Muscle layer of colon (tissue), 2 donors: ENCODE data around the gene NFATC1.

Experiments
- H3K27ac ChIP-seq: one replicate; pipeline ENCODE4 v1.7.0; 2013; ENCODE audit warnings: low read depth, mild to moderate bottlenecking, low read length, moderate library complexity
- H3K27me3 ChIP-seq, 2 donors: one replicate each; pipeline ENCODE4 v1.7.0; 2013; ENCODE audit warnings: low read length in 2 of 2, mild to moderate bottlenecking in 2 of 2; ENCODE audit not compliant: insufficient read depth in 2 of 2, control insufficient read depth in 1 of 2
- H3K36me3 ChIP-seq: one replicate; pipeline ENCODE4 v1.7.0; 2013; ENCODE audit warnings: mild to moderate bottlenecking, low read length; ENCODE audit not compliant: insufficient read depth
- H3K4me1 ChIP-seq: one replicate; pipeline ENCODE4 v1.7.0; 2013; ENCODE audit warnings: mild to moderate bottlenecking, low read length; ENCODE audit not compliant: insufficient read depth
- H3K4me3 ChIP-seq, 2 donors: one replicate each; pipeline ENCODE4 v1.7.0; 2013; ENCODE audit warnings: low read length in 2 of 2, low read depth in 1 of 2, mild to moderate bottlenecking in 1 of 2, moderate library complexity in 1 of 2
- H3K9ac ChIP-seq: one replicate; pipeline ENCODE4 v1.7.0; 2013; ENCODE audit warnings: low read length
- H3K9me3 ChIP-seq: one replicate; pipeline ENCODE4 v1.7.0; 2013; ENCODE audit warnings: mild to moderate bottlenecking, low read length
- donor health status: abdominal sarcoma.
- donor health status: Adenocarcinoma of cecum.

Gene NFATC1

GRCh38 chr18:79384834-79385233, 10.9 kb upstream of the NFATC1 start:
- Histone ChIP-seq H3K36me3 (no peaks in the 10 kb centered on the region), H3K27me3 (peaks cover 0 to 19% of the 10 kb centered on the region in 2 donors), H3K4me3 (no peak overlapping the region), H3K4me1 (peaks cover 4% of the 10 kb centered on the region), H3K9ac (no peak overlapping the region), H3K27ac (no peak overlapping the region), H3K9me3 (no peaks in the 10 kb centered on the region)

GRCh38 chr18:79385326-79385707, 10.4 kb upstream of the NFATC1 start:
- peaks cover 0 to 19% of the 10 kb centered on the region in 2 donors for H3K27me3 ChIP-seq
- no peaks in the 10 kb centered on the region for H3K9me3 ChIP-seq
- peaks cover 4% of the 10 kb centered on the region for H3K4me1 ChIP-seq

GRCh38 chr18:79385708-79386341, 9.9 kb upstream of the NFATC1 start:
- H3K27me3 ChIP-seq: peaks cover 0 to 19% of the 10 kb centered on the region in 2 donors
- H3K4me3 ChIP-seq: no peak overlapping the region

More at GRCh38 chr18:79385326-79385707, 10.4 kb upstream of the NFATC1 start:
- Histone ChIP-seq H3K36me3 (no peaks in the 10 kb centered on the region), H3K4me3 (no peak overlapping the region), H3K27ac (no peak overlapping the region), H3K9ac (no peak overlapping the region)

GRCh38 chr18:79386547-79386946, 9.2 kb upstream of the NFATC1 start:
- Histone ChIP-seq H3K27me3 (peaks cover 0 to 19% of the 10 kb centered on the region in 2 donors), H3K27ac (no peak overlapping the region), H3K4me3 (no peak overlapping the region), H3K36me3 (no peaks in the 10 kb centered on the region), H3K4me1 (no peaks in the 10 kb centered on the region), H3K9ac (no peak overlapping the region), H3K9me3 (no peaks in the 10 kb centered on the region)

More at GRCh38 chr18:79385708-79386341, 9.9 kb upstream of the NFATC1 start:
- Histone ChIP-seq H3K36me3 (no peaks in the 10 kb centered on the region), H3K27ac (no peak overlapping the region), H3K9ac (no peak overlapping the region), H3K4me1 (peaks cover 4% of the 10 kb centered on the region), H3K9me3 (no peaks in the 10 kb centered on the region)

- no peaks in the 10 kb centered on the region for H3K9me3 ChIP-seq
- no peaks in the 10 kb centered on the region for H3K4me1 ChIP-seq
- no peak overlapping the region for H3K4me3 ChIP-seq
- H3K9ac ChIP-seq: no peak overlapping the region
- H3K27ac ChIP-seq: no peak overlapping the region
- no peaks in the 10 kb centered on the region for H3K36me3 ChIP-seq
- H3K27me3 ChIP-seq: peaks cover 0 to 19% of the 10 kb centered on the region in 2 donors
Observed at GRCh38 chr18:79387214-79387613, 8.5 kb upstream of the NFATC1 start.

GRCh38 chr18:79387615-79388014, 8.1 kb upstream of the NFATC1 start:
- Histone ChIP-seq H3K27me3 (peaks cover 0 to 19% of the 10 kb centered on the region in 2 donors), H3K9me3 (no peaks in the 10 kb centered on the region)

GRCh38 chr18:79388043-79388442, 7.7 kb upstream of the NFATC1 start:
- Histone ChIP-seq H3K9ac (no peak overlapping the region), H3K9me3 (no peaks in the 10 kb centered on the region), H3K27me3 (peaks cover 0 to 19% of the 10 kb centered on the region in 2 donors), H3K4me1 (peaks cover 4% of the 10 kb centered on the region), H3K36me3 (no peaks in the 10 kb centered on the region), H3K27ac (no peak overlapping the region), H3K4me3 (no peak overlapping the region)

More at GRCh38 chr18:79387615-79388014, 8.1 kb upstream of the NFATC1 start:
- Histone ChIP-seq H3K4me1 (no peaks in the 10 kb centered on the region), H3K36me3 (no peaks in the 10 kb centered on the region), H3K9ac (no peak overlapping the region), H3K4me3 (no peak overlapping the region), H3K27ac (no peak overlapping the region)

- H3K27me3 ChIP-seq: peaks cover 0 to 19% of the 10 kb centered on the region in 2 donors
- H3K4me3 ChIP-seq: no peak overlapping the region
- H3K4me1 ChIP-seq: peaks cover 9% of the 10 kb centered on the region
- H3K27ac ChIP-seq: no peak overlapping the region
- no peaks in the 10 kb centered on the region for H3K9me3 ChIP-seq
- no peak overlapping the region for H3K9ac ChIP-seq
- no peaks in the 10 kb centered on the region for H3K36me3 ChIP-seq
Observed at GRCh38 chr18:79389689-79390088, 6.0 kb upstream of the NFATC1 start.

- Histone ChIP-seq H3K27ac (no peak overlapping the region), H3K9ac (no peak overlapping the region), H3K4me3 (no peak overlapping the region), H3K36me3 (no peaks in the 10 kb centered on the region), H3K4me1 (peaks cover 17% of the 10 kb centered on the region), H3K9me3 (no peaks in the 10 kb centered on the region), H3K27me3 (peaks cover 0 to 19% of the 10 kb centered on the region in 2 donors)
Observed at GRCh38 chr18:79392226-79392625, 3.5 kb upstream of the NFATC1 start.

GRCh38 chr18:79393181-79393634, 2.5 kb upstream of the NFATC1 start:
- H3K9me3 ChIP-seq: no peaks in the 10 kb centered on the region

GRCh38 chr18:79393635-79394533, 1.8 kb upstream of the NFATC1 start:
- H3K4me3 ChIP-seq: peak overlapping the region; percentile 44 to 54

More at GRCh38 chr18:79393181-79393634, 2.5 kb upstream of the NFATC1 start:
- Histone ChIP-seq H3K27me3 (peaks cover 0 to 15% of the 10 kb centered on the region in 2 donors), H3K4me1 (peaks cover 22% of the 10 kb centered on the region), H3K27ac (peak overlapping the region; percentile 93), H3K9ac (peak overlapping the region; percentile 57), H3K36me3 (no peaks in the 10 kb centered on the region), H3K4me3 (peak overlapping the region; percentile 44 to 54)

More at GRCh38 chr18:79393635-79394533, 1.8 kb upstream of the NFATC1 start:
- peak overlapping the region; percentile 57 for H3K9ac ChIP-seq
- peaks cover 22% of the 10 kb centered on the region for H3K4me1 ChIP-seq
- peaks cover 0 to 9% of the 10 kb centered on the region in 2 donors for H3K27me3 ChIP-seq
- peak overlapping the region; percentile 93 for H3K27ac ChIP-seq
- H3K9me3 ChIP-seq: no peaks in the 10 kb centered on the region
- no peaks in the 10 kb centered on the region for H3K36me3 ChIP-seq
